GM12891 (cell line): ENCODE measurements around the gene MICAL3. TPM values are rescaled to one million over a fixed set of nuclear protein-coding genes. Genes with fewer than 3 reads are reported as not detected.
A peak's percentile ranks its signal among the peaks of the same experiment; 100 is the strongest.
"Not testable (repeated sequence)": the region's sequence is repeated elsewhere in the genome, so short reads cannot be mapped to it uniquely, and the experiment has no call there.

ENCODE experiments used
- DNase-seq: peaks from one replicate; pipeline ENCODE4 v3.0.0; 2011; ENCODE audit warnings: low spot score; ENCODE audit not compliant: insufficient read length
- FAIRE-seq: peaks from 2 replicates; lab custom pipeline; 2011; peaks lifted over from hg19 to GRCh38; lab: Jason Lieb, UNC
- PAX5 ChIP-seq: IDR thresholded peaks from 2 replicates; pipeline ENCODE4 v1.6.1; 2011; ENCODE audit warnings: low read length, moderate library complexity, mild to moderate bottlenecking; ENCODE audit not compliant: insufficient read depth, severe bottlenecking
- POLR2A ChIP-seq: IDR thresholded peaks from 2 replicates; pipeline ENCODE4 v1.6.1; 2011; ENCODE audit warnings: low read depth, low read length, control low read depth
- POLR2AphosphoS5 ChIP-seq: IDR thresholded peaks from 2 replicates; pipeline ENCODE4 v1.6.1; 2011; ENCODE audit warnings: low read depth, low read length, control low read depth
- POU2F2 ChIP-seq: IDR thresholded peaks from 2 replicates; pipeline ENCODE4 v1.6.1; 2011; ENCODE audit warnings: low read depth, mild to moderate bottlenecking, control low read depth, low read length, moderate library complexity
- SPI1 ChIP-seq: IDR thresholded peaks from 2 replicates; pipeline ENCODE4 v1.6.1; 2011; ENCODE audit warnings: low read depth, low read length, control low read depth
- TAF1 ChIP-seq: IDR thresholded peaks from 2 replicates; pipeline ENCODE4 v1.6.1; 2011; ENCODE audit warnings: low read depth, low read length, control low read depth
- polyA plus RNA-seq: library from polyadenylated mRNA; unstranded; fragments of >200 nt; gene quantifications from one replicate; pipeline ENCODE4 v1.2.1, GENCODE V29; 2012; ENCODE audit warnings: low read depth, missing spikeins, inconsistent platforms; ENCODE audit not compliant: missing spikeins

MICAL3 gene, protein sequence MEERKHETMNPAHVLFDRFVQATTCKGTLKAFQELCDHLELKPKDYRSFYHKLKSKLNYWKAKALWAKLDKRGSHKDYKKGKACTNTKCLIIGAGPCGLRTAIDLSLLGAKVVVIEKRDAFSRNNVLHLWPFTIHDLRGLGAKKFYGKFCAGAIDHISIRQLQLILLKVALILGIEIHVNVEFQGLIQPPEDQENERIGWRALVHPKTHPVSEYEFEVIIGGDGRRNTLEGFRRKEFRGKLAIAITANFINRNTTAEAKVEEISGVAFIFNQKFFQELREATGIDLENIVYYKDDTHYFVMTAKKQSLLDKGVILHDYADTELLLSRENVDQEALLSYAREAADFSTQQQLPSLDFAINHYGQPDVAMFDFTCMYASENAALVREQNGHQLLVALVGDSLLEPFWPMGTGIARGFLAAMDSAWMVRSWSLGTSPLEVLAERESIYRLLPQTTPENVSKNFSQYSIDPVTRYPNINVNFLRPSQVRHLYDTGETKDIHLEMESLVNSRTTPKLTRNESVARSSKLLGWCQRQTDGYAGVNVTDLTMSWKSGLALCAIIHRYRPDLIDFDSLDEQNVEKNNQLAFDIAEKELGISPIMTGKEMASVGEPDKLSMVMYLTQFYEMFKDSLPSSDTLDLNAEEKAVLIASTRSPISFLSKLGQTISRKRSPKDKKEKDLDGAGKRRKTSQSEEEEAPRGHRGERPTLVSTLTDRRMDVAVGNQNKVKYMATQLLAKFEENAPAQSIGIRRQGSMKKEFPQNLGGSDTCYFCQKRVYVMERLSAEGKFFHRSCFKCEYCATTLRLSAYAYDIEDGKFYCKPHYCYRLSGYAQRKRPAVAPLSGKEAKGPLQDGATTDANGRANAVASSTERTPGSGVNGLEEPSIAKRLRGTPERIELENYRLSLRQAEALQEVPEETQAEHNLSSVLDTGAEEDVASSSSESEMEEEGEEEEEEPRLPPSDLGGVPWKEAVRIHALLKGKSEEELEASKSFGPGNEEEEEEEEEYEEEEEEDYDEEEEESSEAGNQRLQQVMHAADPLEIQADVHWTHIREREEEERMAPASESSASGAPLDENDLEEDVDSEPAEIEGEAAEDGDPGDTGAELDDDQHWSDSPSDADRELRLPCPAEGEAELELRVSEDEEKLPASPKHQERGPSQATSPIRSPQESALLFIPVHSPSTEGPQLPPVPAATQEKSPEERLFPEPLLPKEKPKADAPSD (N-terminal part only)
- 21.0 TPM for polyA plus RNA-seq

- DNase-seq (peak; percentile 82), FAIRE-seq (no peak)
- no peak for TF ChIP-seq POU2F2
- TF ChIP-seq PAX5: peak; percentile 30
- no peak for TF ChIP-seq POLR2A
- no peak for TF ChIP-seq TAF1
- TF ChIP-seq POLR2AphosphoS5: no peak
- no peak for TF ChIP-seq SPI1
These were observed at the start of gene MICAL3 for GRCh38 chr22:18024276-18024939. Gene MICAL3 (minus strand): TSS chr22:18024561. CDS start chr22:17906812, 117,749 bp downstream.

GRCh38 chr22:18073927-18074326 is 49.6 kb upstream of the MICAL3 start:
- FAIRE-seq, DNase-seq: not testable (repeated sequence)

GRCh38 chr22:18073467-18073866 is 49.1 kb upstream of the MICAL3 start:
- no peak for TF ChIP-seq POU2F2
- no peak for TF ChIP-seq PAX5
- TF ChIP-seq SPI1: no peak
- no peak for TF ChIP-seq TAF1
- TF ChIP-seq POLR2AphosphoS5: no peak
- no peak for TF ChIP-seq POLR2A
- DNase-seq: no peak

GRCh38 chr22:18071968-18072310 is 47.6 kb upstream of the MICAL3 start:
- TF ChIP-seq POLR2AphosphoS5 (no peak), POU2F2 (no peak), SPI1 (no peak), TAF1 (no peak), PAX5 (no peak), POLR2A (no peak)
- DNase-seq: no peak

More at GRCh38 chr22:18073467-18073866, 49.1 kb upstream of the MICAL3 start:
- FAIRE-seq: no peak

GRCh38 chr22:18071307-18071967 is 47.1 kb upstream of the MICAL3 start:
- peak; percentile 50 for FAIRE-seq
- not testable (repeated sequence) for DNase-seq

More at GRCh38 chr22:18071968-18072310, 47.6 kb upstream of the MICAL3 start:
- peak; percentile 16 for FAIRE-seq

- no peak for TF ChIP-seq POU2F2
- no peak for TF ChIP-seq SPI1
- no peak for TF ChIP-seq TAF1
- no peak for TF ChIP-seq PAX5
- no peak for TF ChIP-seq POLR2AphosphoS5
- TF ChIP-seq POLR2A: no peak
- no peak for DNase-seq
- FAIRE-seq: peak; percentile 9
These were observed 46.4 kb upstream of the MICAL3 start for GRCh38 chr22:18070556-18071306.

DNA sequence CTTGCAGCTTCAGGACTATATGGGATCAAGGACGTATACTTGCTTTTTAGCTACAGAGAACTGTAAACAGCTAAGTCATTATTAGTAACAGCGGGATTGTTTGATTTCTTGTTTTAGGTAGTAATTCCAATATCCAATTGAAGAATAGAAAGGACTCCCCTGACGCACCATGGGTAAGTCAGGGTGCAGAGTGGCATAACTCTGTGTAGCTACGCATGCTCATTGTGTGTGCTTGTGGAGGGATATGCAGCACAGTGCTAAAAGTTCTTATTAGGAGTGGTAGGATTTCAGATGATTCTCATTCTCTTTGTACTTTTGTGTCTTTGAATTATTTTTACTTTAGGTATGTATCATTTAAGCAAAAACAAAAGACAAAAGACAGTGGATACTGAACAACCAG is 45.7 kb upstream of the MICAL3 start:
- no peak for FAIRE-seq
- no peak for DNase-seq
- TF ChIP-seq POLR2AphosphoS5 (no peak), POU2F2 (no peak), PAX5 (no peak), POLR2A (no peak), SPI1 (no peak), TAF1 (no peak)

DNA sequence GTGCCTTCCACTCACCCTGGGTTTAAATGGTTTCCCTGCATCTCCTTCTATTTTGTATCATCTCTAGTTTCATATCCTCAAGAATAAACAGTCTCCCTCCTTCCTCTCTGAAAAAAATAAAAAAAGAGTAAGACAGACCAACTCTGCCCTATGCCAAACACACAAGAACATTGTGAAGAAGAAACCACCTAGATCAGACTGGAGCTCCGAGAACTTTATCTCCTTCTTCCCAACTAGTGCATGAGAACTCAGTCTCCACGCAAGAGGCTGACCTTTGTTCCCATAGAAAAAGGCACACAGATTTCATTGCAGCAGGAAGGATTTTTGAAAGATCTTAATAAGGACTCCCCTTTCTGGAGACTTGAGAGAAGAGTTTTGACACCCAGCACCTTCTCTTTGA is 44.7 kb upstream of the MICAL3 start:
- no peak for DNase-seq
- no peak for TF ChIP-seq PAX5
- TF ChIP-seq POLR2AphosphoS5: no peak
- FAIRE-seq: no peak
